Subcutaneous adipose tissue (tissue), 4 donors: ENCODE measurements around the gene CASS4. TPM values are rescaled to one million over a fixed set of nuclear protein-coding genes. Genes with fewer than 3 reads are reported as not detected.

Experiments used
- CTCF ChIP-seq: fragments of 450-650 bp; IDR thresholded peaks from one replicate; pipeline ENCODE4 v1.5.1; 2016; ENCODE audit warnings: low read depth, mild to moderate bottlenecking, control low read depth, antibody characterized with exemption, moderate library complexity
- total RNA-seq, 4 donors: library from RNA; depleted of rRNA; stranded (reverse); fragments of >200 nt; gene quantifications; one replicate each; pipeline ENCODE4 v1.1.0, GENCODE V29; 2016

CASS4 gene
- total RNA-seq, 4 donors from 2014 or later: 0.94 to 16.5 (median 3.7) TPM

GRCh38 chr20:56426026-56426425 lies 14.0 kb downstream of the CASS4 start:
- no peak for TF ChIP-seq CTCF

- TF ChIP-seq CTCF: no peak
These were observed 14.9 kb downstream of the CASS4 start for GRCh38 chr20:56426926-56427325.

GRCh38 chr20:56427797-56428196 lies 15.7 kb downstream of the CASS4 start:
- TF ChIP-seq CTCF: no peak

- no peak for TF ChIP-seq CTCF
These were observed 16.4 kb downstream of the CASS4 start for GRCh38 chr20:56428410-56428809.

GRCh38 chr20:56428881-56429280 lies 16.8 kb downstream of the CASS4 start:
- no peak for TF ChIP-seq CTCF

GRCh38 chr20:56429502-56429901 lies 17.4 kb downstream of the CASS4 start:
- TF ChIP-seq CTCF: no peak

GRCh38 chr20:56429941-56430340 lies 17.9 kb downstream of the CASS4 start:
- no peak for TF ChIP-seq CTCF
